Head of caudate nucleus (tissue), 42 donors: ENCODE measurements around the gene CEP57L1.
A peak's percentile ranks its signal among the peaks of the same experiment; 100 is the strongest.

Experiments used
- DNase-seq, 42 donors: peaks; one replicate each; pipeline versions ENCODE4 v3.0.0 to v3.0.0-alpha.2; 2020 to 2021; ENCODE audit warnings: mixed read lengths in 7 of 42
- intact Hi-C: fragments of 100-400 bp; cut with DNase I; formaldehyde crosslinking; loops from one replicate; pipeline ENCODE4 v1.15.0; 2022

CEP57L1 gene

DNA sequence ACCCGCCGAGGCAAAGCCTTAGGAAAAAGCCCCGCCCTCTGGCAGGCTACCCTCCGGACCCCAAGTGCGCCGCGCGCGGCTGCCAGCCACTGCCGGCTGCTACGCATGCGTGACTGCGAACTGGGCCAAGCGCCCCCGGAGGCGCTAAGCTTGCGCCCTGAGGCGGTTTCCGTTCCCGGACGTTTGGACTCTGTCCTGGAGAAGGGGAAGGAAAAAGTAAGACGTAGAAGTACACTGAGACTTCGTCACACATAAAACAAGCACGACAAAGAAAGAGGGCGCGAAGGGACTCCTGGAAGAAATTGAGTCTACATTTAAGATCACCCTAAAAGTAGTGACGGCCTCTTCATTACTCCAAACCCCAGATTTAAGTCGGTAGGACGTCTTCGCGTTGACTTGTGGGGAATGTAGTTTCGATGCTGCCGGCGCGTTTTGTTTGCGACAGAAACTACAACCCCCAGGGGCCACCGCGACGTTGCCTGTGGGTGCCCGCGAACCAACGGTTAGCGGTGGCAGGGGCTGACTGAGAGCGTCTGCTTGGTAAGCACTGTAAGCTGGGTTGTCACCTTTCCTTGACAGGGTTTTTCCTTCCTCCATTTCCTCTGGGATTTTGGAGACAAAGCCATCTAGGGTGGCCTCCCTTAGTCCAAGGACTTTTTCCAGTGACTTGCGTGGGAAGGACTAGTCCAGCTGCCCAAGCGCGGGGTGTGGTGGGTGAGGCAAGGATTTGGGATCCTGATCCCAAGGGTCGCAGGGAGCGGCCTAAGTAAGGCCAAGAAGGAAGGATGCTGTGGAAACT lies at the start of gene CEP57L1:
Gene CEP57L1 (plus strand): TSS at position 472 of the 799 bp plus-strand sequence. CDS start 49,715 bp downstream, outside the sequence.
- DNase-seq = peak; percentile 93 to 99 (median 96)
- intact Hi-C loops = loop anchor here (1.0 to 10.0 kb wide), 2 partner anchors 287 to 540 kb away; partner anchors contain the start of gene CD164

DNA sequence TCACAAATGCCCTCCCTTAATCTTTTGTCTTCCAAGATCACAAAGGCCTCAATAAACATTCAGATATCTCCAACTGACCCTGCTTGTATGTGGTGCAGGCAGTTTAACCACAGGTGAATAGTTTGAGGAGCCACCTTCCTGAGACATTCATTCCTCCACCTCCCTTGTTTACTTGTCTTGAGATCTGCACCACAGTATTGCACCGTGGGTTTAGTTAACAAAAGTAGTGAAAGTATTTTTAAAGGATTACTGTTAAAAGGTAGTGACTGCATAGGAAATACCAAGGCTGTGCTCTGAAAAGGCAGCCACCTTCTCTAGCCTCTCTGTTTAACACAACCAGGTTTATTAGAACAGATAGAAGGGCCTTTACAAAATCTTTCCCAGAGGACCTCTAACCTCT lies 47.1 kb upstream of the CEP57L1 start:
- DNase-seq = no peak
- intact Hi-C loops = no loop called here

- no peak for DNase-seq
- intact Hi-C loops = no loop called here
Observed at GRCh38 chr6:109048670-109049415, 46.5 kb upstream of the CEP57L1 start.

DNA sequence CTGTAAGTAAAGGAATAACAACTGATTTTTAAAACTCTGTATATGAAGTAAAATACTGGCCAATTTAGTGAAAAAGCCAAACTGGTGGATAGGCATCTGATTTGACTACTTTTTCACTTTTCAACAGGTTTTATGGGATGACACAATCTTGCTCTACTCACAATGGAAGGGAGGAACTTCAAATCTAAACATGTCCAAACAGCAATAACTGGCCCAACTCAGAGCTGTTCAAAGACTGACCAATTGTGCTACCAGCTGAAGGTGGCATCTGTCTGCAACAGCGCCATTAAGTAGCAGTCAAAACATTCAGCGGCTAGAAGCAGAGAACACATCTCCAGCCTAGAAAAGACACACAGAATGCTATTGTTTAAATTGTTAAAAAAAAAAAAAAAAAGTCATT lies 45.3 kb upstream of the CEP57L1 start:
- DNase-seq = peak in 33 of 42 donors; percentile 10 to 76 (median 41)
- intact Hi-C loops = no loop called here

DNA sequence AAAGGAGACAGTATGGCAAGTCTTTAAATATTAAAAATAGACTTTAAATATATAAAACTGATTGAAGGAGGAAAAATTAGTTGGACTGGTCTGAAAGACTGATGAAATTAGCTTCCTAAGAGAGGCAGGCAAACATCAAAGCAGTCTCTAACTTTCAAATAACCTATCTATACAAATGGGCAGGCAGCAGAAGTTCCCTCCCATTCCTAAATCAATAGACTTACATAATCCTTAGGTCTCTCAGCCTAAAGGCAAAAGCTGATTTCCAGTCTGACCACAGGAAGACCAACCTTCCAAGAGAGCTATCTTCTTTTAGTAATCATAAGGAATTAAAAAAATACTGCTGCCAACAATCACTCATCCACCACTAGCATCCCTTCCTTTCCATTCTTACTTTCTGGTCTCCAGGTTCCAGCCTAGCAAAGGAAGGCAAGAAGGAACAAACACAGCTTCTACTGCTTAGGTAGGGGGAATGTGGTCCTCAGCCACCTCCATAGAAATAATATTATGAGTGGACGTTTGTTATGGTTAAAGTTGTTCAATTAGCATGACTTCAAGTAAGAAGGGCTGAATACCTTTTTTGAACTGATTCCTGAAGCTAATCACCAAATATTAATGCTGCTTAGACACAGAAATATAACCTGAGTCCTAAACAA lies 44.7 kb upstream of the CEP57L1 start:
- DNase-seq = no peak
- intact Hi-C loops = no loop called here

GRCh38 chr6:109051301-109052017 lies 43.8 kb upstream of the CEP57L1 start:
- no peak for DNase-seq
- intact Hi-C loops = no loop called here

- DNase-seq = no peak
- intact Hi-C loops = no loop called here
Observed at GRCh38 chr6:109052018-109052651, 43.2 kb upstream of the CEP57L1 start.

DNA sequence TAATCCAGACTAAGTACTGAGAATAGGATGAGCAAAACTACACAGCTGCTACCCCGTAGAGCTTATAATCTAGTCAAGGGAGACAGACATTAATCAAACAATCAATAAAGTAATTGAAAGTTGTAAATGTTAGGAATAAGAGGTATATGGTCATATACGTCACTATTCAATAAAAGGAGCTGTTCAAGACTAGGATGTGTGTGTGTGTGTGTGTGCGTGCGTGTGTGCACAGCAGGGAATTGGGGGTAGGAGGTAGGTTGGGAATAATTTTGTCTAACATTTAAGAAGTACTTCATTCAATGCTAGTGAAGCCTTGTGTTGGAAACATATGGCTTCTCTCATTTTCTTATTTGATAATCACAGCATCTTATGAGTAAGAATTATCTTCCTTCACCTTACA lies 42.5 kb upstream of the CEP57L1 start:
- intact Hi-C loops = no loop called here
- no peak for DNase-seq

- intact Hi-C loops = no loop called here
- DNase-seq = no peak
Observed at GRCh38 chr6:109053336-109053735, 42.0 kb upstream of the CEP57L1 start.

- intact Hi-C loops = no loop called here
- no peak for DNase-seq
Observed at GRCh38 chr6:109055771-109056235, 39.5 kb upstream of the CEP57L1 start.

- no peak for DNase-seq
- intact Hi-C loops = no loop called here
Observed at GRCh38 chr6:109056661-109057060, 38.6 kb upstream of the CEP57L1 start.

GRCh38 chr6:109058620-109059019 lies 36.7 kb upstream of the CEP57L1 start:
- intact Hi-C loops = no loop called here

GRCh38 chr6:109059153-109059552 lies 36.2 kb upstream of the CEP57L1 start:
- intact Hi-C loops = no loop called here
- no peak for DNase-seq

More at GRCh38 chr6:109058620-109059019, 36.7 kb upstream of the CEP57L1 start:
- DNase-seq = no peak

- peak in 6 of 42 donors; percentile 12 to 49 (median 24) for DNase-seq
- intact Hi-C loops = loop anchor here (10.0 kb wide), 1 partner anchor 45 kb away; no protein-coding TSS in a partner anchor
Observed at GRCh38 chr6:109059571-109060021, 35.7 kb upstream of the CEP57L1 start.

- no peak for DNase-seq
- intact Hi-C loops = loop anchor here (10.0 kb wide), 1 partner anchor 46 kb away; no protein-coding TSS in a partner anchor
Observed at GRCh38 chr6:109060571-109060970, 34.7 kb upstream of the CEP57L1 start.

- intact Hi-C loops = loop anchor here (10.0 kb wide), 1 partner anchor 47 kb away; no protein-coding TSS in a partner anchor
- DNase-seq = no peak
Observed at GRCh38 chr6:109062216-109062615, 33.1 kb upstream of the CEP57L1 start.

GRCh38 chr6:109062767-109063352 lies 32.4 kb upstream of the CEP57L1 start:
- no peak for DNase-seq
- intact Hi-C loops = loop anchor here (10.0 kb wide), 1 partner anchor 48 kb away; no protein-coding TSS in a partner anchor

DNA sequence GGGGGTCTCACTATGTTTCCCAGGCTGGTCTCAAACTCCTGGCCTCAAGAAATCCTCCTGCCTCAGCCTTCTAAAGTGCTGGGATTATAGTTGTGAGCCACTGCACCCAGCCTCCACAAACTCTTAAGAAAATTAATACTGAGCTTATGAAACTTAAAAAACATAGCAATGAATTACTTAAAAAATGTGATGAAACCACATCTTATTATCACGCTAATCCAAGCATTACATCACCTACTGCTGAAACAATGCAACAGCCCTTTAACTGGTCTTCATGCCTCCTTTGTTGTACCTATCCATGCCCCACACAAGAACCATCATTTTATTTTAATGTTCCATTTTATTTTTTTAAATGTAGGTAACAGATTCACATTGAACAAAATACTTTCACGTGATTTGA lies 25.6 kb upstream of the CEP57L1 start:
- no peak for DNase-seq
- intact Hi-C loops = loop anchor here (5.0 to 10.0 kb wide), 2 partner anchors 55 to 527 kb away; no protein-coding TSS in a partner anchor
